ENCODE measurements around the gene ZNF524. TPM values are rescaled to one million over a fixed set of nuclear protein-coding genes. Genes with fewer than 3 reads are reported as not detected.

ZNF524 gene
- polyA plus RNA-seq, 1 of the 3 experiments (the other 2 are of a cell fraction): 7.3 TPM

GRCh38 chr19:55584871-55585270, 15.2 kb upstream of the ZNF524 start:
- no peak for DNase-seq
- Histone ChIP-seq H2AFZ (ENCODE audit: low read depth) (no peak overlapping the region; the same call in 1 of the 2 replicates), H3K27ac (ENCODE audit: low read depth in 2 of 2, low read length in 1 of 2) (peak overlapping the region; percentile 53 to 89; a peak in 1 of 4 replicates), H3K4me1 (ENCODE audit: control insufficient read depth in 1 of 2, insufficient read depth in 2 of 2, low read depth in 1 of 2, low read length in 1 of 2) (peaks cover 15 to 22% of the 10 kb centered on the region in 2 experiments; a peak in 2 of 4 replicates), H3K4me2 (no peak overlapping the region), H3K36me3 (replicated peaks in 1 of 2; ENCODE audit: control insufficient read depth in 1 of 2, insufficient read depth in 2 of 2, low read length in 1 of 2) (no peaks in the 10 kb centered on the region), H3K27me3 (ENCODE audit: insufficient read depth) (no peaks in the 10 kb centered on the region), H3F3A (replicated peaks; ENCODE audit: insufficient read depth) (peaks cover 19% of the 10 kb centered on the region), H3K4me3 (ENCODE audit: low read depth in 2 of 2, low read length in 1 of 2) (no peak overlapping the region), H3K9ac (no peak overlapping the region), H4K20me1 (ENCODE audit: insufficient read depth) (no peaks in the 10 kb centered on the region), H3K79me2 (ENCODE audit: insufficient read depth) (peaks cover 8% of the 10 kb centered on the region), H3K9me3 (no peaks in the 10 kb centered on the region), H3K9me2 (no peaks in the 10 kb centered on the region)
- TF ChIP-seq, protein P1, sequence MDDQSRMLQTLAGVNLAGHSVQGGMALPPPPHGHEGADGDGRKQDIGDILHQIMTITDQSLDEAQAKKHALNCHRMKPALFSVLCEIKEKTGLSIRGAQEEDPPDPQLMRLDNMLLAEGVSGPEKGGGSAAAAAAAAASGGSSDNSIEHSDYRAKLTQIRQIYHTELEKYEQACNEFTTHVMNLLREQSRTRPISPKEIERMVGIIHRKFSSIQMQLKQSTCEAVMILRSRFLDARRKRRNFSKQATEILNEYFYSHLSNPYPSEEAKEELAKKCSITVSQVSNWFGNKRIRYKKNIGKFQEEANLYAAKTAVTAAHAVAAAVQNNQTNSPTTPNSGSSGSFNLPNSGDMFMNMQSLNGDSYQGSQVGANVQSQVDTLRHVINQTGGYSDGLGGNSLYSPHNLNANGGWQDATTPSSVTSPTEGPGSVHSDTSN (IDR thresholded peaks at IDR 0.05): no peak
- TF ChIP-seq FOXJ3 (CRISPR knock-in tag; IDR thresholded peaks at IDR 0.05) (no peak), CHD2 (IDR thresholded peaks at IDR 0.05; ENCODE audit: low read length, partially characterized antibody) (no peak), FOXM1 (IDR thresholded peaks at IDR 0.05; ENCODE audit: low read depth) (no peak), POLR2AphosphoS5 (IDR thresholded peaks at IDR 0.05; ENCODE audit: low read depth, low read length) (no peak), NRF1 (IDR thresholded peaks at IDR 0.05; ENCODE audit: low read depth, low read length) (no peak), USF2 (IDR thresholded peaks at IDR 0.05; ENCODE audit: borderline replicate concordance, low read depth, low read length) (no peak), TEAD4 (IDR thresholded peaks at IDR 0.05; ENCODE audit: borderline replicate concordance, insufficient read depth) (no peak), RXRA (IDR thresholded peaks at IDR 0.05; ENCODE audit: borderline replicate concordance, low read depth) (no peak)
- TF ChIP-seq, protein P2, sequence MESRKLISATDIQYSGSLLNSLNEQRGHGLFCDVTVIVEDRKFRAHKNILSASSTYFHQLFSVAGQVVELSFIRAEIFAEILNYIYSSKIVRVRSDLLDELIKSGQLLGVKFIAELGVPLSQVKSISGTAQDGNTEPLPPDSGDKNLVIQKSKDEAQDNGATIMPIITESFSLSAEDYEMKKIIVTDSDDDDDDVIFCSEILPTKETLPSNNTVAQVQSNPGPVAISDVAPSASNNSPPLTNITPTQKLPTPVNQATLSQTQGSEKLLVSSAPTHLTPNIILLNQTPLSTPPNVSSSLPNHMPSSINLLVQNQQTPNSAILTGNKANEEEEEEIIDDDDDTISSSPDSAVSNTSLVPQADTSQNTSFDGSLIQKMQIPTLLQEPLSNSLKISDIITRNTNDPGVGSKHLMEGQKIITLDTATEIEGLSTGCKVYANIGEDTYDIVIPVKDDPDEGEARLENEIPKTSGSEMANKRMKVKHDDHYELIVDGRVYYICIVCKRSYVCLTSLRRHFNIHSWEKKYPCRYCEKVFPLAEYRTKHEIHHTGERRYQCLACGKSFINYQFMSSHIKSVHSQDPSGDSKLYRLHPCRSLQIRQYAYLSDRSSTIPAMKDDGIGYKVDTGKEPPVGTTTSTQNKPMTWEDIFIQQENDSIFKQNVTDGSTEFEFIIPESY (IDR thresholded peaks at IDR 0.05; ENCODE audit: borderline replicate concordance, low read depth): no peak
- 90% methylated on average over 11 of the region's 11 CpGs for WGBS (ENCODE audit: low lambda C conversion rate)
- ChIA-PET CTCF (interaction anchor here (0.7 to 1.0 kb wide), 2 partner anchors 68 to 1829 kb away, joined by 3 to 4 read pairs; no protein-coding TSS in a partner anchor), POLR2A (interaction anchor here (1.0 to 4.1 kb wide), 2 partner anchors 14 to 20 kb away, joined by 3 to 32 read pairs; partner anchors contain the start of gene FIZ1)

GRCh38 chr19:55585658-55586339, 14.3 kb upstream of the ZNF524 start:
- Histone ChIP-seq H3K4me1 (ENCODE audit: control insufficient read depth in 1 of 2, insufficient read depth in 2 of 2, low read depth in 1 of 2, low read length in 1 of 2) (peaks cover 15 to 22% of the 10 kb centered on the region in 2 experiments; a peak in 2 of 4 replicates), H2AFZ (ENCODE audit: low read depth) (peak overlapping the region; percentile 97), H4K20me1 (ENCODE audit: insufficient read depth) (no peaks in the 10 kb centered on the region), H3K4me2 (peak overlapping the region; percentile 74), H3F3A (replicated peaks; ENCODE audit: insufficient read depth) (peaks cover 19% of the 10 kb centered on the region), H3K36me3 (replicated peaks in 1 of 2; ENCODE audit: control insufficient read depth in 1 of 2, insufficient read depth in 2 of 2, low read length in 1 of 2) (no peaks in the 10 kb centered on the region), H3K27ac (ENCODE audit: low read depth in 2 of 2, low read length in 1 of 2) (peak overlapping the region; percentile 53 to 89; a peak in 3 of 4 replicates), H3K9me3 (no peaks in the 10 kb centered on the region), H3K27me3 (ENCODE audit: insufficient read depth) (no peaks in the 10 kb centered on the region), H3K9ac (peak overlapping the region; percentile 39), H3K9me2 (no peaks in the 10 kb centered on the region), H3K79me2 (ENCODE audit: insufficient read depth) (no peaks in the 10 kb centered on the region), H3K4me3 (ENCODE audit: low read depth in 2 of 2, low read length in 1 of 2) (peak overlapping the region; percentile 26 to 44; a peak in 3 of 4 replicates)
- CTCF ChIA-PET: interaction anchor here (1.4 kb wide), 1 partner anchor 54 kb away, joined by 4 read pairs; no protein-coding TSS in a partner anchor
- TF ChIP-seq CHD2 (IDR thresholded peaks at IDR 0.05; ENCODE audit: low read length, partially characterized antibody) (peak; percentile 66), FOXM1 (IDR thresholded peaks at IDR 0.05; ENCODE audit: low read depth) (no peak), USF2 (IDR thresholded peaks at IDR 0.05; ENCODE audit: borderline replicate concordance, low read depth, low read length) (peak; percentile 8; the same call in 1 of the 2 replicates)
- TF ChIP-seq, protein P1 (IDR thresholded peaks at IDR 0.05): peak; percentile 92
- TF ChIP-seq, protein P3, sequence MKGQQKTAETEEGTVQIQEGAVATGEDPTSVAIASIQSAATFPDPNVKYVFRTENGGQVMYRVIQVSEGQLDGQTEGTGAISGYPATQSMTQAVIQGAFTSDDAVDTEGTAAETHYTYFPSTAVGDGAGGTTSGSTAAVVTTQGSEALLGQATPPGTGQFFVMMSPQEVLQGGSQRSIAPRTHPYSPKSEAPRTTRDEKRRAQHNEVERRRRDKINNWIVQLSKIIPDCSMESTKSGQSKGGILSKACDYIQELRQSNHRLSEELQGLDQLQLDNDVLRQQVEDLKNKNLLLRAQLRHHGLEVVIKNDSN (IDR thresholded peaks at IDR 0.05; ENCODE audit: borderline replicate concordance, low read depth): peak; percentile 76
- POLR2A ChIA-PET: interaction anchor here (0.7 to 4.1 kb wide), 4 partner anchors 13 to 25 kb away, joined by 3 to 32 read pairs (median 4); partner anchors contain the start of genes FIZ1 and ZNF865
- peak; percentile 93 for DNase-seq
- 34% methylated on average over 29 of the region's 36 CpGs for WGBS (ENCODE audit: low lambda C conversion rate)
